ENCODE results near the gene PHEX.

DNA sequence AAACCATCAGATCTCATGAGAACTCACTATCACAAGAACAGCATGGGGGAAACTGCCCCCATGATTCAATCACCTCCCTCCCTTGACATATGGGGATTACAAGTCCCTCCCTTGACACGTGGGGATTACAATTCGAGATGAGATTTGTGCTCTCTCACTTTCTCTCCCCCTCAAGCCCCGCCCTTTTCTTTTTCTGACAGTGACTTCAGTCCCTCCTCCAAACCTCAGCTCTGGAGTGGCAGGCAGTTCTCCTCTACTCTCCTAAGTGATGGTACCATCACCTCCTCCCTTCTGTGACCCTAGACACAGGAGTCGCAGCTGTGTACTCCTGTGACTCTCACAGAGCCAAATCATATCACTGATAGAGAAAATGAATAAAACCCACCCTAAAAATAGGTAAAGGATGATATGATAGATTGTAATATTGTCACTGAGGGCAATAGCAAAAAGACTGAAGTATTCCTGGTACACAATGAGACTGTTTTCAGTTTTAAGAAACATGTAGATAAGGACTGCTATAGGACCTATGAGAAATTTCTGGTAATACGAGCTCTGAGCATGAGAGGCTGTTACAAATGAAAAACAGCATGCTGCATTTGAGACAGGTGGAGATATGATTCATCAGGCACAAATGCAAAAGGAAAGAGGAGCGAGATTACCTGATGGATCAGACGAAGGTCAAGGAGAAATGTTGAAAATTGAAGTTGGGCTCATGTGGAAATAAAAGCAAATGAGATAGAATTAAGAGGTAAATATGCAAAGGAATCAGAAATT is 139.3 kb downstream of the PHEX start:
- TF ChIP-seq, protein P1, sequence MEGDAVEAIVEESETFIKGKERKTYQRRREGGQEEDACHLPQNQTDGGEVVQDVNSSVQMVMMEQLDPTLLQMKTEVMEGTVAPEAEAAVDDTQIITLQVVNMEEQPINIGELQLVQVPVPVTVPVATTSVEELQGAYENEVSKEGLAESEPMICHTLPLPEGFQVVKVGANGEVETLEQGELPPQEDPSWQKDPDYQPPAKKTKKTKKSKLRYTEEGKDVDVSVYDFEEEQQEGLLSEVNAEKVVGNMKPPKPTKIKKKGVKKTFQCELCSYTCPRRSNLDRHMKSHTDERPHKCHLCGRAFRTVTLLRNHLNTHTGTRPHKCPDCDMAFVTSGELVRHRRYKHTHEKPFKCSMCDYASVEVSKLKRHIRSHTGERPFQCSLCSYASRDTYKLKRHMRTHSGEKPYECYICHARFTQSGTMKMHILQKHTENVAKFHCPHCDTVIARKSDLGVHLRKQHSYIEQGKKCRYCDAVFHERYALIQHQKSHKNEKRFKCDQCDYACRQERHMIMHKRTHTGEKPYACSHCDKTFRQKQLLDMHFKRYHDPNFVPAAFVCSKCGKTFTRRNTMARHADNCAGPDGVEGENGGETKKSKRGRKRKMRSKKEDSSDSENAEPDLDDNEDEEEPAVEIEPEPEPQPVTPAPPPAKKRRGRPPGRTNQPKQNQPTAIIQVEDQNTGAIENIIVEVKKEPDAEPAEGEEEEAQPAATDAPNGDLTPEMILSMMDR (IDR thresholded peaks at IDR 0.05; ENCODE audit: low read length), result no peak
- TF ChIP-seq EZH2 (IDR thresholded peaks at IDR 0.05; ENCODE audit: borderline replicate concordance, low read length), result no peak
